ENCODE data around the gene CYTH4.

The CYTH4 gene

DNA sequence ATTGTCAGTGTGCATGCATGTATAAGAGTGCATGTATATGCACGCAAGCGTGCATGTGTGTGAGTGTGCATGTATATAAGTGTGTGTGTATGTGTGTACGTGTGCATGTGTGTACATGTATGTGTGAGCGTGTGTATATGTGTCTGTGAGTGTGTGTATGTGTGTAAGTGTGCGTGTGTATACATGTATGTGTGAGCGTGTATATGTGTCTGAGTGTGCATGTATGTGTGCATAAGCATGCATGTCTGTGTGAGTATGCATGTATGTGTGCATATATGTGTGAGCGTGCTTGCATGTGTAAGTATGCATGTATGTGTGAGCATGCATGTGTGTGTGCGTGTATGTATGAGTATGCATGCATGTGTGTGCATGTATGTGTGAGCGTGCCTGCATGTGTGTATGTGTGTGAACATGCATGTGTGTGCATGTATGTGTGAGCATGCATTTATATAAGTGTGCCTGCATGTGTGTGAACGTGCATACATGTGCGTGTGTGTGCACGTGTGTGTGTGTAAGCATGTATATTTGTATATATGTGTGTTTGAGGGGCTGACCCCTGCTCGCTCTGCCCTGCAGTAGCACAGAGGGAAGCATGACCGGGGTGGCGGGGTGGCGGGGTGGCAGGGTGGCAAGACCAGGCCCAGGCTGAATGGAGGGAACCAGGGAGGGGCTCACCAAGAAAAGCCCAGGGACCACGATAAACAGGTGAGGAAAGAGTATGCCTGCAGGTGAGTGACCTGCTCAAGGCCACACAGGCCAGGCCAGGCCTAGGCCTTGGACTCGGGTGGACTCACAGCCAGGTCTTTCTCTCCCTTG lies 26.3 kb downstream of the CYTH4 start:
- H3K4me3 ChIP-seq (ENCODE audit: low read depth, low read length) = no peak overlapping the region

DNA sequence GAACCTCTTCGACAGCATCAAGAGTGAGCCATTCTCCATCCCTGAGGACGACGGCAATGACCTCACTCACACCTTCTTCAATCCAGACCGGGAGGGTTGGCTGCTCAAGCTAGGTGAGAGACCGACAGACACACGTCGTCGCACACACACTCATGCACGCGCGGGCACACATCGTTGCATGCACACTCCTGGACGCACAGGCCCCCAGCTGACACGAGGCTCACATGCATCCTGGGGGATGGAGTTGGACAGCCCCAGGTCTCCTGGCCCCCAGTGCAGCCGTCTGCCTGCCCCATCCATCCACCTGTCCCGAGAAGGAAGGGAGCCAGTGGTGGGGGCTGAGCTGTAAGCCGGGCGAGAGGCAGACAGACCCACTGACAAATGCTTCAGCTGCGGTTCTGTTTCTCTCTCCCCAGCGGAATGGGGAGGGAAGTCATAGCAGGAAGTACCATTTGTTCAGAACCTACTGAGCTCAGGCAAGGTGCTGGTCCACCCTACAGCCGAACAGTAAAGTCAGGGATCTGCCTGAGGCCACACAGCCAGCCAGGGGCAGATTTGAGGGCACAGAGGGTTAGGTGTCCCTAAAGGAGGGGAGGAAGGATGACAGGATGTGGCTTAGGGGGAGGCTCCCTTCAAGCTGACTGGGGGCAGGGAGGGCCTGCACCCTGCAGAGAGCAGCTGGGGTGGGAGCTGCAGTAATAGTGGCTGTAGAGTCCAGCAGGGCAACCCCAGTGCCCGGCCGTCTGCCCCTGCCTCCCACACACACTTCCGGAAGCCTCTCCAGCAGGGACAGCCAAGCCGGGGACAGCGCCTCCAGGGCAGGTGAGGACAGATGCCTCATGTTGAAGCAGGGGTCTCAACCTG lies 27.1 kb downstream of the CYTH4 start:
- no peak overlapping the region for H3K4me3 ChIP-seq (ENCODE audit: low read depth, low read length)

- no peak overlapping the region for H3K4me3 ChIP-seq (ENCODE audit: low read depth, low read length)
These were observed 27.8 kb downstream of the CYTH4 start for GRCh38 chr22:37310075-37310606.

- H3K4me3 ChIP-seq (ENCODE audit: low read depth, low read length) = no peak overlapping the region
These were observed 28.7 kb downstream of the CYTH4 start for GRCh38 chr22:37310815-37311595.

- no peak overlapping the region for H3K4me3 ChIP-seq (ENCODE audit: low read depth, low read length)
These were observed 29.5 kb downstream of the CYTH4 start for GRCh38 chr22:37311761-37312312.

DNA sequence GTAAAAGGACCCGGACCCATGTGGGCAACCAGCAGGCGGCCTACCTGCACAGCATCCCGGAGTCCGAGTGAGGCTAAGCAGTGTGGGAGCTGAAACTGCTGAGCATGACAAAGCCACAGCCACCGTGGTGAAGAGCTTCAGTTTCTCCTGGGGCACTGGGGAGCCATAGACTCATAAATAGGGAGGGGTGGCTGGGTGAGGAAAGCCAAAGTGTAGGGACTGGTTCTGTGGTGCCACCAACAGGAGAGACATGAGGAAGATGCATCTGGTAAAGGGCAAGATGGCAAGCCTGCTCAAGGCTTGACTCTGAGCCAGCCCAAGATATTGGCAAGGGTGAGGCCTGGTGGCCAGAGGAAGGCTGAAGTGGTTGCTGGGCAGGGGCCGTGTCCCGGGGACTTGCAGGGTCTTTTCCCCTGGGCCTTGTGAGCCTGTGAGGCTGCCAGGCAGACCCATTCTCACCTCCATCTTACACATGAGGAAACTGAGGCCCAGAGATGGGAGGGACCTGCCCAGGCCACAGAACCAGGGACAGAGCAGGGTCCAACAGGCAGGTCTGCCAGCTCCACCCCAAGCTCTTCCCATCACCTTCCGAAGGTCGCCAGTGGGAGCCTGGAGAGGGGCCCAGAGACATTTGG lies 30.4 kb downstream of the CYTH4 start:
- no peak overlapping the region for H3K4me3 ChIP-seq (ENCODE audit: low read depth, low read length)

GRCh38 chr22:37313376-37314314 lies 31.3 kb downstream of the CYTH4 start:
- no peak overlapping the region for H3K4me3 ChIP-seq (ENCODE audit: low read depth, low read length)

DNA sequence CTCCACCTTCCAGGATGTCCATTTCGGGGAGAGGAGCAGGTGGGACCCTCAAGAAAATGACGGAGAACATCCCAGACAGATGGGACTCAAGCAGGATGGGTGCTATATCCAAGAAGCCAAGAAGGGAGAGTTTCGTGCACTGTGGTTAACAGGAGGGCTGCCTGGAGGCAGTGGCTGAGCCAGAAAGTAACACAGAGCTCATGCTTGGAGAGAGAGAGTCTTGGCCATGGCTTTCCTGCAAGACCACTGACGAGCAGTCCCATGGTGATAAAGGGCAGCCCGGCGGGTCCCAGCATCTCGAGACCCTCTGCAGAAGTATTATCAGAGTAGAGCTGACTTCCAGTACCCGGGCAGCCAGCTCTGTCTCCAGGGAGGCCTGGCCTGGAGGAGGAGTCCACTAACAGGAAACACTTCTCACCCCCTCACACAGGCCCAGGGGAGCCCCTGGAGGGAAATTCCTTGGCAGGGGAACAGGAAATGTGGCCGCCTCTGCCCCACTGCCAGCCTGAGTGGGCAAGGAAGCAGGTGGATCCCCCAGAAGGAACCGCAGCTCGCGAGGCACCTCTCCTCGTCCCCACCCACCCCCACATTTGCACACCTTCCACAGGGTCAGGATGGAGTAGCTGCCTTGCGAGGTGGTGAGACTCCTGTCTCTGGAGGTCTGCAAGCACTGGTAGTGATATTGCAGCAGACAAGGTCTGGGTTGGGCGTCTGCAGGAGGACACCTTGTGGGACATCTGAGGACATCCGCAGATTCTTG lies 32.2 kb downstream of the CYTH4 start:
- no peak overlapping the region for H3K4me3 ChIP-seq (ENCODE audit: low read depth, low read length)

DNA sequence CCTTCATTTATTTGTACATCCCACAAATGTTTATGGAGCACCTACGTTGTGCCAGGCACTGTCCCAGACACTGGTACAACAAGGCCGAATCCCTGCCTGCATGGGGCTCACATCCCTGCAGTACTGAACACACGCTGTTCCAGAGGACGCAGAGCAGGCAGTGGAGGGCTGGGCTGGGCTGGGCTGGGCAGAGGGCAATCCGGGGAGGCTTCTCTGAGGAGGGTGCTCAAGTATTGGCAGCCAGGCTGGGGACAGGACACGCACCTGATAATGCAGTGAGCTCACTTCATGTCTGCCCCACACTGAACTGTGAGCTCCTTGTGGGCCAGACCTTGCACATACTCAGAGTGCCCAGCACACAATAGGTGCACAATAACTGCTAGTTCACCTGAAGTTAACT lies 34.1 kb downstream of the CYTH4 start:
- H3K4me3 ChIP-seq (ENCODE audit: low read depth, low read length) = no peak overlapping the region

- no peak overlapping the region for H3K4me3 ChIP-seq (ENCODE audit: low read depth, low read length)
These were observed 34.6 kb downstream of the CYTH4 start for GRCh38 chr22:37316875-37317371.

DNA sequence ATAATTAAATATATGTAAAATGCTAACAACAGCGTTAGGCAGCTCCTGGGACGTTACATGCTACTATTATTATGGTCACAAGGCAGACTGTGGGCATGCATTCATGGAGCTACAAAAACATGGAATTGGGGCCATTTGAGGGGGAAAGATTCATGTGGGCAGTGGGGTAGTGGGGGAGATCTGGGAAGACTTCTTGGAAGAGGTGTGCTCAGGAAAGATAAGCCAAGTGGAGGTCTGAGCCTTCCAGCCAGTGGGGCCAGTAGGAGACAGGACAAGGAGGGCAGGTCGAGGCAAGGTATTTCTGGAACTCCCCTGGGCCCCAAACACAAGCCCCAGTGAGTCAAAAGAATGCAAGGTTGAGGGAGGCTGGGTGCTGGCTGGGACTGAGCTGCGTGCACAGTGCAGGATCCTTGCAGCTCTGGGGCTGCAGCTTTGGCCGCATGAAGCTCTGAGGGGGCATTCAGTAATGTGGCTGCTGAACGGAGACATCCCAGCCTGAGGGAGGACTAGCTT lies 35.4 kb downstream of the CYTH4 start:
- no peak overlapping the region for H3K4me3 ChIP-seq (ENCODE audit: low read depth, low read length)

DNA sequence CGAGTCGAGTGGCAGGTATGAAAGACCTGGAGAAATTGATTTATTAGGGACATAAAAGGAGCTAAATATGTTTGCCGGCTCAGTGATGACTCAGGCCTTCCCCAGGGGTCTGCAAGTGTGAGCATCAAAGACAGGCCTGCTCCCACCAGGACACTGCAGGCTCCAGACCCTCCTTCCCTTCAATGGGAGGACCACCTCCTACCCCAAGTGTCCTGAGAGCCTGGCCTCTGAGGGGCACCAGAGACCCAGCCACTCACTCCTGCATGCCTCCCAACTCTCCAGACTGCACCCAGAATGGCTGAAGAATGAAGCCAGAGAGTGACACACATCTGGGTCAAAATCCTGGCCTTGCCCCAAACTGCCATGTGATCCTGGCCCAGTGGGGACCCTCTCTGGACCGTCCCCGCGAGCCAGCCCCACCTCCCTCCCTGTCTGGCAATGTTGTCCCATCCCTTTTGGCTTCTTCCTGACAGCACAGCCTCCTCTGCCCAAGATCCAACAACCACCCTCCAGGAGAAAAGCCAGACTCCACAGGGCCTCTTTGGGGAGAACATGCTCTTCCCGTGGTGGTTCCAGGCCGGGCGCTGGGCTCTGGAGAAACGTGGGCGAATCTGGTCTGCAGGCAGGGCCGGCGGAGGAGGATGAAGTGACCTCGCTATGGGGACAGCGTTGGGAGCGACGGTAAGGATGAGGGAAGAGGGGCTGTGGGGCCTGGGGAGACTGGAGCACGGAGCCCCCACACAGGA lies 36.2 kb downstream of the CYTH4 start:
- H3K4me3 ChIP-seq (ENCODE audit: low read depth, low read length) = no peak overlapping the region

DNA sequence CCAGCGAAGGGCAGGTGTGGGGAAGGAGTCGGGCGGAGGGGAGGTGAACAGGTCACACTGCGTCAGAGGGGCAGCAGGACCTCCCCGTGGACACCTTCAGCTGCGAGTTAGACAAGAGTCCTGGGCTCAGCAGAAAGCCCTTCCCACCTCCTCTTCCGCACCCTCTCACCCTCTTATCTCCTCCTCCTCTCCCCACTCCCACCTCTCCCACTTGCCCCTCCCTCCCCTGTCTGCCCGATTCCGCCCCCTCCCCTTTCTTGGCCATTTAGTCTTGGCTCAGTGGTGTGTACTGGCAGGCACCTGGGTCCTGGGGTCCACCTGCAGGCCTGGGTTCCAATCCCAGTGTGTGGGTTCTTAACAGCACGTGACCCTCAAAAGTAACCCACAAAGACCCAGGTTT lies 37.2 kb downstream of the CYTH4 start:
- no peak overlapping the region for H3K4me3 ChIP-seq (ENCODE audit: low read depth, low read length)

DNA sequence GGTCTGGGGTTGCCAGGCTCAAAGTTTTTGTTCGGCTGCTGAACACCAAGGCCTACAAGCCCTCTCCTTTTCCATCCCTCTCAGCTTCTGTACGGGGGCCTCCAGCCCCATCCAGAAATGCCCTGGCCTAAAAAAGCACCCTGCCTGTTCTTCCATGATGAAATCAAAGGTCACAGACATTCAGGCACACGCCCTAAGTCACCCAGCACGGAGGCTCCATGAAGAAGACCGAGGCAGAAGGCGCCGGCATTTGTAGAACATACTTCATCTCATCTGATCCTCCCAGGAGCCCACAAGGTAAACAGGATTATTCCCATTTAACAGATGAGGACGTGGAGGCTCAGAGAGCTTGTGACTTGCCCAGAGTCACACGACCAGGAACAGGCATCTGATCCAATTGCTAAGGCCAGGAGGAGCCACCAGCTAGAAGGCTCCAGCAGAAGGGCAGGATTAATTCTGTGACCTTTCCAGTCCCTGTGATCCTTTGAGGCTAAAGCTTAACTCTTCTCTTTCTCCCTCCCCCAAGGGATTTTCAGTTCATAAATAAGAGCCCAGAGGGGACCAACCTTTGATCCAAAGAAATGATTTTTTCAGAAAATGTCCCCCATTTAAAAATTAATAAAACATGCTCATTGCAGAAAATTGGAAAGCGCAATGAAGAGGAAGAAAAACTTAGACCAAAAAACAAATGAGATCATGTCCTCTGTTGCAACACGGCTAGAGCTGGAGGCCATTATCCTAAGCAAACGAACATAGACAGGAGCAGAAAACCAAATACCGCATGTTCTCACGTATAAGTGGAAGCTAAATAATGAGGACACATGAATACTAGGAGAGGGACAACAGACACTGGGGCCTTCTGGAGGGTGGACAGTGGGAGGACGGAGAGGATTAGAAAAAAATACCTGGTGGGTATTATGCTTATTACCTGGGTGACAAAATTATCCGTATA lies 38.7 kb downstream of the CYTH4 start:
- H3K4me3 ChIP-seq (ENCODE audit: low read depth, low read length) = no peak overlapping the region

DNA sequence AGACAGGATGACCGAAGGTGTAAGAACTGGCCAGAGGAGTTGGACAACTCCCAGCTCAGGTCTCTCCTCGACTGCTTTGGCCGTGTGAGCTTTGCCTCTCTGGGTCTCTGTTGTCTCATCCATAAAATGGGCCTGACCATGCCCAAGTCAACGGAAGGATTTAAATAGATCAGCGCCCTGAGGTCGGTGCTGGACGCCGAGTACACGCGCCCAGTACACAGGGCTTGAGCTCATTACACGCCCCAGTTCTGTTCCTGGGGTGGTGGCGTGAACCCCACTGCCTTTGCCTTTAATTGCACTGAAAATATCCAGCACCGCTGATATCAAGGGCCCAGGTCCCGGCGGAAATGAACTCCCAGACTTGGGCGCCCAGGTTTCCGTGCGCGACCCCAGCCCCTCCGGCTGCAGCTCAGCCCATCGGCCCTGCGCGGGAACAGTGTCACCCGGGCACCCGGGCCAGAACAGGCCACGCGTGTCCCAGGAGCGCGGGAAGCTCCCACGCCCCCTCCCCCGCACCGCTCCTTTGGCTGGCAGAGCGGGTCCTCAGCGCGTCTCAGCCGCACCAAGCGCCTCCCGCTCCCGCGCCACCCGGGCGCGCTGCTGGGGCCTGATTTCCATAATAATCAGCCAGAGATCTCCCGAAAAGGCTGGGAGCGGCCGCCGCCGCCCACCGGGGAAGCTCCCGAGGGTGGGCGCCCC lies 42.2 kb downstream of the CYTH4 start:
- no peak overlapping the region for H3K4me3 ChIP-seq (ENCODE audit: low read depth, low read length)

GRCh38 chr22:37325039-37325395 lies 42.7 kb downstream of the CYTH4 start:
- H3K4me3 ChIP-seq (ENCODE audit: low read depth, low read length) = no peak overlapping the region

All from iPS-11a (cell line).